NB4 (cell line): ENCODE data around the gene KCNC4.

ENCODE experiments used
- DNase-seq: peaks from one replicate; pipeline ENCODE4 v3.0.0; 2010; ENCODE audit warnings: low read depth
- H3K4me3 ChIP-seq: one replicate; pipeline ENCODE4 v1.5.1; 2011; ENCODE audit warnings: mild to moderate bottlenecking, low read depth, low read length, moderate library complexity
- MYC ChIP-seq: IDR thresholded peaks from 2 replicates; pipeline ENCODE4 v1.6.1; 2011; ENCODE audit warnings: low read depth, low read length
- POLR2A ChIP-seq: IDR thresholded peaks from 2 replicates; pipeline ENCODE4 v1.6.1; 2011; ENCODE audit warnings: mild to moderate bottlenecking; ENCODE audit not compliant: insufficient read length; ENCODE audit errors: extremely low read depth
- TF ChIP-seq, protein P1 (sequence below): IDR thresholded peaks from 2 replicates; pipeline ENCODE4 v1.6.1; 2011; ENCODE audit warnings: low read depth, low read length
- TF ChIP-seq, protein P2 (sequence below): IDR thresholded peaks from one replicate; pipeline ENCODE4 v1.5.1; 2012; ENCODE audit warnings: low read depth, low read length

Gene KCNC4

DNA sequence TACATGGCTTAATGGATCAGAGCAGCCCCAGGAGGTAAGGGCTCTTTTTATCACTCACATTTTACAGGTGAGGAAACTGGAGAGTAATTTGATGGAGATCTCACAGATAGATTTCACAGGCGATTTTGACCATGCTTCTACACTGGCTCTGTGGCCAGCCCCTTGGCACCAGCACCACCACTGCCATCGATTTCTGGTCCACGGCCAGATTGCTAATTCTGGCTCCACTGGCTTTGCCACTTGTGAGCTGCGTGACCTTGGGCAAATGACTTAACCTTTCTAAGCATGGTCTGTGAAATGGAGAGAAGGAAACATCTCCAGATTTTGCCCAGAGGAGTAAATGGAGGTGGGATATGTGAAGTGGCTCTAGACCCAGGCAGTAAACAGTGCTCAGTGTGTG lies 32.6 kb downstream of the KCNC4 start:
- TF ChIP-seq POLR2A (no peak), MYC (no peak)
- TF ChIP-seq, protein P1, sequence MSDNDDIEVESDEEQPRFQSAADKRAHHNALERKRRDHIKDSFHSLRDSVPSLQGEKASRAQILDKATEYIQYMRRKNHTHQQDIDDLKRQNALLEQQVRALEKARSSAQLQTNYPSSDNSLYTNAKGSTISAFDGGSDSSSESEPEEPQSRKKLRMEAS: no peak
- TF ChIP-seq, protein P2, sequence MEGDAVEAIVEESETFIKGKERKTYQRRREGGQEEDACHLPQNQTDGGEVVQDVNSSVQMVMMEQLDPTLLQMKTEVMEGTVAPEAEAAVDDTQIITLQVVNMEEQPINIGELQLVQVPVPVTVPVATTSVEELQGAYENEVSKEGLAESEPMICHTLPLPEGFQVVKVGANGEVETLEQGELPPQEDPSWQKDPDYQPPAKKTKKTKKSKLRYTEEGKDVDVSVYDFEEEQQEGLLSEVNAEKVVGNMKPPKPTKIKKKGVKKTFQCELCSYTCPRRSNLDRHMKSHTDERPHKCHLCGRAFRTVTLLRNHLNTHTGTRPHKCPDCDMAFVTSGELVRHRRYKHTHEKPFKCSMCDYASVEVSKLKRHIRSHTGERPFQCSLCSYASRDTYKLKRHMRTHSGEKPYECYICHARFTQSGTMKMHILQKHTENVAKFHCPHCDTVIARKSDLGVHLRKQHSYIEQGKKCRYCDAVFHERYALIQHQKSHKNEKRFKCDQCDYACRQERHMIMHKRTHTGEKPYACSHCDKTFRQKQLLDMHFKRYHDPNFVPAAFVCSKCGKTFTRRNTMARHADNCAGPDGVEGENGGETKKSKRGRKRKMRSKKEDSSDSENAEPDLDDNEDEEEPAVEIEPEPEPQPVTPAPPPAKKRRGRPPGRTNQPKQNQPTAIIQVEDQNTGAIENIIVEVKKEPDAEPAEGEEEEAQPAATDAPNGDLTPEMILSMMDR: no peak
- DNase-seq: no peak
- no peak overlapping the region for H3K4me3 ChIP-seq

DNA sequence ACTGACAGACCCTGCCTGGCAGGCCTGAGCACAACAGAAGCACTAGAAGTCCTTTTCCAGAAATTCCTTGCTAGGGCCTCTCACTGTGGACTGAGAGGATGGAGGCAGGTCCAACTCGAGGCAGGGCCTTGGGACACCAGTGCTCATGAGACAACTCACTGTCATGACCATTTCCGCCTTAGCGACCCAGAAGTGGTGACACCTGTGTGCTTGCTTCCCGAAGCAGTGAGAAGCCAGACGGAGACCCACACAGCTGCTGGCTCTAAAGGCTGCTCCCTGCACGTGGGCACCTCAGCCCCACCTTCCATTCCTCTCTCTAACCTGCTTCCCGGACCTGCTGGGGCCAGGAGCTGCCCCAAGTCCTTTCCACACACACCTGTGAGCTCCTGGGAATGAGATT lies 33.0 kb downstream of the KCNC4 start:
- TF ChIP-seq, protein P2: no peak
- TF ChIP-seq, protein P1: no peak
- TF ChIP-seq MYC (no peak), POLR2A (no peak)
- DNase-seq: no peak
- no peak overlapping the region for H3K4me3 ChIP-seq

DNA sequence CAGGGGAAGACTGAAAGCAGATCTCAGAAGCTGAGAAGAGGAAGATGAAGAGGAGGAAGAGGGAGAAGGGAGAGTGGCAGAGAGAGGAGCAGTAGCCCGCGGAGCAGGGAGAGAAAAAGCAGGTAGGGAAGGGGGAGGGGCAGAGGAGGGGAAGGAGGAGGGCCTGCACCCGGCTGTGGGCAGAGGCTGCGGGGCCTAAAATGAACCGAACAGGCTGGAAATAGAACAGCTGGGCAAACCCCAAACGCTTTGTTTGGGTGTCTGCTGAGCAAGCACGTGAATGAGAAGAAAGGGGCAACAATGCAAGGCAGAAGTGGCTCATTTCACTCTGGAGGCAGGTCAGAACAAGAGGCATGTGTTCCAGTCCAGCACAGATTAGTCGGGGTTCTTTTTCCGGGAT lies 33.5 kb downstream of the KCNC4 start:
- TF ChIP-seq, protein P2: no peak
- TF ChIP-seq POLR2A (no peak), MYC (no peak)
- TF ChIP-seq, protein P1: no peak
- peak; percentile 33 for DNase-seq
- no peak overlapping the region for H3K4me3 ChIP-seq

DNA sequence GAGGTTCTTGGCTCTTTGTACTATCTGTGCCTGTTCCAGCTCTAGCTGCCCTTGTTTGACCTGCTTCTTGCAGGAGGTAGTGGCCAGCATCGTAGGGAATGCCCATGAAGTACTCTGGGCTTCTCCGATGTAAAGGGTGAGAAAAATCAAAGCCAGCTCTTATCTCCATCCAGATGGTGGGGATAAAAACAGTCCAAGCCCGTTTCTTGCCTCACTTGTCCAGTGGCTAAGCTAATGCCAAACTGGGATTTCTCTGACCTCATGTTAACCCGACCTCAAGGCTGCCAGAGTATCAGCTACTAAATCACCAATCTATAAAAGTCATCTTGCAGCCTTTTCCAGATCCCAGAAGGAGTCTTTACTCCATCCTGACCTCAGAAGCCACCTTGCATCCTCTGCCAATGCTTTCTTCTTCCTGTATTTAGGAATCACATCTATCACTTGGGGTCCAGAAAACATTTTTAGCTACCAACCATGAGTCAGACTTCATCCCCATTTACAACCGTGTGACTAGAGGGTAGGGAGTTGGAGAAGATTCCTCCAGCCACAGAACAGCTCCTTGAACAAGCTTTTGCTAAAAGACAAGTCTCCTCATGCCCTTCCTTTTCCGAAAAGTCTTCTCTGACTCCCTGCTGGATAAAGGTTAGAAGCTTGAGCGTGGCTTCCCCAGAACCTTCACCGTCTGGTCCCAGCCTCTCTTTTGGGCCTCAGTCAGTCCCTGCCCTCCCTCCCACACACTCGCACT lies 35.9 kb downstream of the KCNC4 start:
- TF ChIP-seq, protein P2: no peak
- no peak for TF ChIP-seq MYC
- TF ChIP-seq POLR2A: no peak
- TF ChIP-seq, protein P1: no peak
- H3K4me3 ChIP-seq: no peak overlapping the region
- DNase-seq: no peak

DNA sequence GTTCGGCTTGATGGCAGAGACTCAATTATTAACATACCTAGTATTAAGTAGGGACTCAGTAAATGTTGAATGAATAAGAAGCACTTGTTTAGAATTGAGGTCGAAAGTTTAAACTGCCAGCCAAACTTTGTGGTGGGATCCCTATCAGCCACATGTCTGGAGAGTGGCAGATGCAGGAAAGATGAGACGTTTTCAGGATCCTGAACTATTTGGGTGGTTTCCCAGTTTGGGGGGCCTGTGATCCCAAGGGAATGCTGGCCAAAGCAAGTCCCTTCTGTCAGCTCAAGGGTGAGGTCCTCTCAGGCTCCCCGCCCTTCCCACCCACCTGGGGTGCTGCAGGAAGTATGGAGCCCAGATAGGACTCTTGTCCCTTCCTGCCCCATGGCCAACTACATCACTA lies 38.6 kb downstream of the KCNC4 start:
- no peak for DNase-seq
- H3K4me3 ChIP-seq: no peak overlapping the region
- TF ChIP-seq POLR2A: no peak
- TF ChIP-seq, protein P2: no peak
- TF ChIP-seq, protein P1: no peak
- no peak for TF ChIP-seq MYC
